CD14-positive monocyte (primary cell): ENCODE results near the gene OBSCN. TPM values are rescaled to one million over a fixed set of nuclear protein-coding genes. Genes with fewer than 3 reads are reported as not detected.

ENCODE experiments used
- DNase-seq, 3 donors: peaks; one replicate each; pipeline ENCODE4 v3.0.0-alpha.2; 2011 to 2022
- H2AFZ ChIP-seq: 2 replicates; pipeline ENCODE4 v1.6.0; 2012; ENCODE audit warnings: mild to moderate bottlenecking, low read depth, low read length, inconsistent platforms; ENCODE audit not compliant: insufficient read depth, poor library complexity, severe bottlenecking
- H3K27ac ChIP-seq, 2 donors: 1 replicate in 1 of 2; 2 replicates in 1 of 2; pipeline ENCODE4 v1.5.1; 2012 to 2013; ENCODE audit warnings: low read length in 2 of 2, control low read depth in 1 of 2, inconsistent platforms in 1 of 2, low read depth in 1 of 2, mild to moderate bottlenecking in 1 of 2
- H3K27me3 ChIP-seq, 2 donors: one replicate each; pipeline versions ENCODE4 v1.6.0 to v1.6.1; 2011 to 2013; ENCODE audit warnings: low read length in 2 of 2; ENCODE audit not compliant: control insufficient read depth in 2 of 2, insufficient read depth in 2 of 2
- H3K36me3 ChIP-seq, 2 donors: replicated peaks in 1 of 2; 1 replicate in 1 of 2; 2 replicates in 1 of 2; pipeline versions ENCODE4 v1.5.1 to v1.6.1; 2012 to 2013; ENCODE audit warnings: low read length in 2 of 2, control low read depth in 1 of 2, inconsistent platforms in 1 of 2, mild to moderate bottlenecking in 1 of 2; ENCODE audit not compliant: insufficient read depth in 2 of 2, control insufficient read depth in 1 of 2
- H3K4me1 ChIP-seq, 2 donors: 1 replicate in 1 of 2; 2 replicates in 1 of 2; pipeline versions ENCODE4 v1.5.1 to v1.6.1; 2012 to 2013; ENCODE audit warnings: low read length in 2 of 2, control low read depth in 1 of 2, inconsistent platforms in 1 of 2, mild to moderate bottlenecking in 1 of 2, moderate library complexity in 1 of 2; ENCODE audit not compliant: insufficient read depth in 2 of 2, control insufficient read depth in 1 of 2
- H3K4me2 ChIP-seq: replicated peaks from 2 replicates; pipeline ENCODE3; 2012; ENCODE audit warnings: low read length, moderate library complexity, mild to moderate bottlenecking; ENCODE audit not compliant: poor library complexity, severe bottlenecking; ENCODE audit errors: extremely low read depth
- H3K4me3 ChIP-seq, 3 experiments: fragments of 200-600 bp in 1 of 3; sonication (generic) in 1 of 3; replicated peaks in 1 of 3; 1 replicate in 2 of 3; 2 replicates in 1 of 3; pipeline ENCODE4 v1.5.1; 2011 to 2013; ENCODE audit warnings: low read length in 3 of 3, mild to moderate bottlenecking in 3 of 3, control low read depth in 2 of 3, low read depth in 2 of 3, inconsistent platforms in 1 of 3, moderate library complexity in 1 of 3
- H3K79me2 ChIP-seq: 2 replicates; pipeline ENCODE4 v1.6.0; 2012; ENCODE audit warnings: mild to moderate bottlenecking, control low read depth, inconsistent platforms, low read length, moderate library complexity; ENCODE audit not compliant: insufficient read depth
- H3K9ac ChIP-seq: 2 replicates; pipeline ENCODE4 v1.6.0; 2017; ENCODE audit warnings: low read length, mild to moderate bottlenecking; ENCODE audit not compliant: insufficient read depth, poor library complexity, severe bottlenecking
- H3K9me3 ChIP-seq, 2 donors: replicated peaks in 1 of 2; 1 replicate in 1 of 2; 2 replicates in 1 of 2; pipeline versions ENCODE4 v1.5.1 to v1.6.1; 2012 to 2013; ENCODE audit warnings: low read length in 2 of 2, control low read depth in 1 of 2; ENCODE audit not compliant: control insufficient read depth in 1 of 2, insufficient read depth in 1 of 2
- H4K20me1 ChIP-seq: 2 replicates; pipeline ENCODE4 v1.6.0; 2012; ENCODE audit warnings: mild to moderate bottlenecking, low read length, control low read depth, moderate library complexity; ENCODE audit not compliant: insufficient read depth
- H3K27ac Mint-ChIP-seq, 7 donors: one replicate each; pipeline ENCODE4 v1.8.0; 2020; ENCODE audit warnings: mild to moderate bottlenecking in 7 of 7, mixed read lengths in 7 of 7, moderate library complexity in 6 of 7, inconsistent platforms in 2 of 7
- H3K27me3 Mint-ChIP-seq, 3 donors: one replicate each; pipeline ENCODE4 v1.8.0; 2021 to 2022; ENCODE audit warnings: low read depth in 3 of 3, mild to moderate bottlenecking in 3 of 3, mixed read lengths in 3 of 3, moderate library complexity in 3 of 3, inconsistent platforms in 1 of 3
- H3K36me3 Mint-ChIP-seq, 2 donors: one replicate each; pipeline ENCODE4 v1.8.0; 2020; ENCODE audit warnings: mixed read lengths in 2 of 2, inconsistent platforms in 1 of 2, mild to moderate bottlenecking in 1 of 2
- H3K4me1 Mint-ChIP-seq: one replicate; pipeline ENCODE4 v1.8.0; 2020; ENCODE audit warnings: mild to moderate bottlenecking, mixed read lengths
- H3K4me3 Mint-ChIP-seq, 2 donors: one replicate each; pipeline ENCODE4 v1.8.0; 2020; ENCODE audit warnings: mild to moderate bottlenecking in 2 of 2, mixed read lengths in 2 of 2, moderate library complexity in 1 of 2
- H3K9me3 Mint-ChIP-seq, 7 donors: one replicate each; pipeline ENCODE4 v1.8.0; 2020 to 2022; ENCODE audit warnings: mixed read lengths in 7 of 7, mild to moderate bottlenecking in 6 of 7, moderate library complexity in 6 of 7, inconsistent platforms in 2 of 7
- WGBS: methylation state at CpG from one replicate; pipeline ENCODE4 v1.1.5; 2013; ENCODE audit warnings: missing lambda C conversion rate; ENCODE audit not compliant: insufficient coverage; 5-methylcytosine and 5-hydroxymethylcytosine counted together
- intact Hi-C, 2 donors: fragments of 100-400 bp; cut with micrococcal nuclease; formaldehyde crosslinking; loops; one replicate each; pipeline versions ENCODE4 v1.15.0 to v1.15.1; 2023
- polyA plus RNA-seq, 3 donors: library from polyadenylated mRNA; depleted of rRNA in 1 of 3; unstranded in 2 of 3; stranded (reverse) in 1 of 3; fragments of 300-500 nt in 2 of 3; fragments of >200 nt in 1 of 3; fragmentation: Illumina TruSeq in 2 of 3; gene quantifications; 1 replicate in 2 of 3; 2 replicates in 1 of 3; pipeline ENCODE4 v1.2.3, GENCODE V29; 2012 to 2021
- TF ChIP-seq, protein P1 (sequence below): fragments of 200-600 bp; IDR thresholded peaks from one replicate; pipeline ENCODE4 v1.8.0; 2022; ENCODE audit warnings: antibody characterized with exemption, mild to moderate bottlenecking

The OBSCN gene
- polyA plus RNA-seq, 3 donors = 0.57 to 1.5 (median 0.76) TPM

DNA sequence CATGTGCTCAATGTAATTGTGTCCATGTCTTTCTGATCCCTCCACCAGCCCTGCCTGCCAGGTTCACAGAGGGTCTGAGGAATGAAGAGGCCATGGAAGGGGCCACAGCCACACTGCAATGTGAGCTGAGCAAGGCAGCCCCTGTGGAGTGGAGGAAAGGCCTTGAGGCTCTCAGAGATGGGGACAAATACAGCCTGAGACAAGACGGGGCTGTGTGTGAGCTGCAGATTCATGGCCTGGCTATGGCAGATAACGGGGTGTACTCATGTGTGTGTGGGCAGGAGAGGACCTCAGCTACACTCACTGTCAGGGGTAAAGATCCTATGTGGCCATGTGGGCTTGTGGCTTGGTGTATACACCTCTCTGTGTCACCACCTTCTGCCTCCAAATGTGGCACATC lies 91.4 kb downstream of the OBSCN start:
- no peaks in the 10 kb centered on the region for H4K20me1 ChIP-seq
- TF ChIP-seq, protein P1, sequence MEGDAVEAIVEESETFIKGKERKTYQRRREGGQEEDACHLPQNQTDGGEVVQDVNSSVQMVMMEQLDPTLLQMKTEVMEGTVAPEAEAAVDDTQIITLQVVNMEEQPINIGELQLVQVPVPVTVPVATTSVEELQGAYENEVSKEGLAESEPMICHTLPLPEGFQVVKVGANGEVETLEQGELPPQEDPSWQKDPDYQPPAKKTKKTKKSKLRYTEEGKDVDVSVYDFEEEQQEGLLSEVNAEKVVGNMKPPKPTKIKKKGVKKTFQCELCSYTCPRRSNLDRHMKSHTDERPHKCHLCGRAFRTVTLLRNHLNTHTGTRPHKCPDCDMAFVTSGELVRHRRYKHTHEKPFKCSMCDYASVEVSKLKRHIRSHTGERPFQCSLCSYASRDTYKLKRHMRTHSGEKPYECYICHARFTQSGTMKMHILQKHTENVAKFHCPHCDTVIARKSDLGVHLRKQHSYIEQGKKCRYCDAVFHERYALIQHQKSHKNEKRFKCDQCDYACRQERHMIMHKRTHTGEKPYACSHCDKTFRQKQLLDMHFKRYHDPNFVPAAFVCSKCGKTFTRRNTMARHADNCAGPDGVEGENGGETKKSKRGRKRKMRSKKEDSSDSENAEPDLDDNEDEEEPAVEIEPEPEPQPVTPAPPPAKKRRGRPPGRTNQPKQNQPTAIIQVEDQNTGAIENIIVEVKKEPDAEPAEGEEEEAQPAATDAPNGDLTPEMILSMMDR = no peak
- no peaks in the 10 kb centered on the region for H3K36me3 Mint-ChIP-seq
- 96% methylated on average over 2 of the region's 2 CpGs for WGBS
- no peak overlapping the region for H2AFZ ChIP-seq
- H3K4me1 Mint-ChIP-seq = no peaks in the 10 kb centered on the region
- H3K27me3 Mint-ChIP-seq = peaks cover 0 to 1% (median 0%) of the 10 kb centered on the region in 3 donors
- DNase-seq = no peak
- intact Hi-C loops = no loop called here
- H3K4me1 ChIP-seq = no peaks in the 10 kb centered on the region
- H3K9ac ChIP-seq = no peak overlapping the region
- H3K27ac Mint-ChIP-seq = no peak overlapping the region
- H3K27ac ChIP-seq = no peak overlapping the region
- H3K9me3 ChIP-seq = peaks cover 34 to 54% of the 10 kb centered on the region in 2 donors
- H3K4me3 Mint-ChIP-seq = no peak overlapping the region
- no peaks in the 10 kb centered on the region for H3K27me3 ChIP-seq
- H3K4me3 ChIP-seq = no peak overlapping the region
- no peak overlapping the region for H3K4me2 ChIP-seq
- peaks cover 37 to 55% (median 47%) of the 10 kb centered on the region in 7 donors for H3K9me3 Mint-ChIP-seq
- H3K79me2 ChIP-seq = no peaks in the 10 kb centered on the region
- no peaks in the 10 kb centered on the region for H3K36me3 ChIP-seq

DNA sequence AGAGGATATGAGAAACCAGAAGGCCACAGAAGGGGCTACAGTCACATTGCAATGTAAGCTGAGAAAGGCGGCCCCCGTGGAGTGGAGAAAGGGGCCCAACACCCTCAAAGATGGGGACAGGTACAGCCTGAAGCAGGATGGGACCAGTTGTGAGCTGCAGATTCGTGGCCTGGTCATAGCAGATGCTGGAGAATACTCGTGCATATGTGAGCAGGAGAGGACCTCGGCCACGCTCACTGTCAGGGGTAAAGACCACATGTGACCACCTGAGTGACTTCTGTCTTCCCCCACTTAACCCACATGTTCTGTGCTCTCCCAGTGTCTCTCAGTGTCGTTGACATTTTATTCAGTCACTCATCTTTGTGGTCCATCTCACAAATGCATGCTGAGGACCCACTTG lies 92.1 kb downstream of the OBSCN start:
- peaks cover 0 to 1% (median 1%) of the 10 kb centered on the region in 3 donors for H3K27me3 Mint-ChIP-seq
- no peak overlapping the region for H3K27ac Mint-ChIP-seq
- Histone ChIP-seq H2AFZ (no peak overlapping the region), H3K4me3 (no peak overlapping the region), H3K36me3 (no peaks in the 10 kb centered on the region), H3K79me2 (no peaks in the 10 kb centered on the region), H3K27ac (no peak overlapping the region), H3K27me3 (no peaks in the 10 kb centered on the region), H4K20me1 (no peaks in the 10 kb centered on the region), H3K9ac (no peak overlapping the region), H3K9me3 (peaks cover 34 to 54% of the 10 kb centered on the region in 2 donors), H3K4me1 (no peaks in the 10 kb centered on the region), H3K4me2 (no peak overlapping the region)
- H3K4me3 Mint-ChIP-seq = no peak overlapping the region
- WGBS = 98% methylated on average over 7 of the region's 7 CpGs
- H3K36me3 Mint-ChIP-seq = no peaks in the 10 kb centered on the region
- H3K9me3 Mint-ChIP-seq = peaks cover 37 to 57% (median 47%) of the 10 kb centered on the region in 7 donors
- TF ChIP-seq, protein P1 = no peak
- H3K4me1 Mint-ChIP-seq = no peaks in the 10 kb centered on the region
- DNase-seq = no peak
- intact Hi-C loops = no loop called here
